SK-N-SH (cell line): Measurements from ENCODE around the gene FLAD1. TPM values are rescaled to one million over a fixed set of nuclear protein-coding genes. Genes with fewer than 3 reads are reported as not detected.

Experiments
- CTCF ChIA-PET: fragments of 300-600, 350-600 bp; formaldehyde crosslinking; extraction: SDS; loops from one replicate; lab custom pipeline; 2021; lab: Yijun Ruan, JAX
- POLR2A ChIA-PET: fragments of 350-600 bp; sonication (Branson Sonifier 250); formaldehyde crosslinking; extraction: SDS; loops from one replicate; lab custom pipeline; 2020; ENCODE audit warnings: antibody characterized with exemption, inconsistent platforms; lab: Yijun Ruan, JAX
- DNase-seq: peaks from one replicate; pipeline ENCODE4 v3.0.0; 2012
- H2AFZ ChIP-seq: fragments of 200-600 bp; sonication (generic); 2 replicates; pipeline ENCODE4 v1.8.1; 2016; ENCODE audit warnings: antibody characterized with exemption, mild to moderate bottlenecking, low read depth
- H3F3A ChIP-seq: fragments of 200-600 bp; sonication (generic); replicated peaks from 2 replicates; pipeline ENCODE3; 2016; ENCODE audit warnings: antibody characterized with exemption, mild to moderate bottlenecking; ENCODE audit not compliant: insufficient read depth
- H3K27ac ChIP-seq, 2 experiments: fragments of 200-500 bp in 1 of 2; fragments of 200-600 bp in 1 of 2; sonication (Bioruptor generic) in 1 of 2; sonication (generic), shearing (Covaris generic) in 1 of 2; 2 replicates each; pipeline versions ENCODE4 v1.5.1 to v1.6.1; 2014 to 2016; ENCODE audit warnings: low read depth in 2 of 2, inconsistent platforms in 1 of 2, low read length in 1 of 2, mild to moderate bottlenecking in 1 of 2, mixed read lengths in 1 of 2
- H3K27me3 ChIP-seq: fragments of 200-600 bp; sonication (generic), shearing (Covaris generic); 2 replicates; pipeline ENCODE4 v1.6.1; 2016; ENCODE audit warnings: mixed run types; ENCODE audit not compliant: insufficient read depth
- H3K36me3 ChIP-seq, 2 experiments: fragments of 200-500 bp in 1 of 2; fragments of 200-600 bp in 1 of 2; sonication (Bioruptor generic) in 1 of 2; sonication (generic) in 1 of 2; replicated peaks in 1 of 2; 2 replicates each; pipeline versions ENCODE3 to v1.5.1; 2014 to 2016; ENCODE audit warnings: low read length in 1 of 2, mild to moderate bottlenecking in 1 of 2; ENCODE audit not compliant: insufficient read depth in 2 of 2, control insufficient read depth in 1 of 2
- H3K4me1 ChIP-seq, 2 experiments: fragments of 200-500 bp in 1 of 2; fragments of 200-600 bp in 1 of 2; sonication (Bioruptor generic) in 1 of 2; sonication (generic), shearing (Covaris generic) in 1 of 2; 2 replicates each; pipeline versions ENCODE4 v1.5.1 to v1.6.1; 2014 to 2016; ENCODE audit warnings: low read depth in 1 of 2, low read length in 1 of 2, mixed run types in 1 of 2; ENCODE audit not compliant: insufficient read depth in 2 of 2, control insufficient read depth in 1 of 2
- H3K4me2 ChIP-seq: fragments of 200-600 bp; sonication (generic), shearing (Covaris generic); 2 replicates; pipeline ENCODE4 v1.6.1; 2017; ENCODE audit warnings: mixed run types
- H3K4me3 ChIP-seq, 2 experiments: fragments of 200-500 bp in 1 of 2; fragments of 200-600 bp in 1 of 2; sonication (Bioruptor generic) in 1 of 2; sonication (generic), shearing (Covaris generic) in 1 of 2; 2 replicates each; pipeline versions ENCODE4 v1.5.1 to v1.8.1; 2014 to 2016; ENCODE audit warnings: low read depth in 2 of 2, inconsistent platforms in 1 of 2, low read length in 1 of 2, mild to moderate bottlenecking in 1 of 2, mixed read lengths in 1 of 2, moderate library complexity in 1 of 2
- H3K79me2 ChIP-seq: fragments of 200-600 bp; sonication (generic); 2 replicates; pipeline ENCODE4 v1.8.1; 2017; ENCODE audit warnings: mild to moderate bottlenecking; ENCODE audit not compliant: insufficient read depth
- H3K9ac ChIP-seq: fragments of 200-600 bp; sonication (generic); 2 replicates; pipeline ENCODE4 v1.6.1; 2017; ENCODE audit warnings: mixed run types
- H3K9me2 ChIP-seq: fragments of 200-600 bp; sonication (generic); 2 replicates; pipeline ENCODE4 v1.6.1; 2017; ENCODE audit warnings: mixed run types
- H3K9me3 ChIP-seq: fragments of 200-600 bp; sonication (generic); 2 replicates; pipeline ENCODE4 v1.6.1; 2017; ENCODE audit warnings: mixed run types, mild to moderate bottlenecking, moderate library complexity
- H4K20me1 ChIP-seq: fragments of 200-600 bp; sonication (generic); 2 replicates; pipeline ENCODE4 v1.6.1; 2017; ENCODE audit warnings: mild to moderate bottlenecking, mixed run types; ENCODE audit not compliant: insufficient read depth
- CHD2 ChIP-seq: fragments of 150-350 bp; IDR thresholded peaks from 2 replicates; pipeline ENCODE4 v1.6.1; 2018; ENCODE audit warnings: low read length; ENCODE audit not compliant: partially characterized antibody
- ELF1 ChIP-seq: IDR thresholded peaks from 2 replicates; pipeline ENCODE4 v1.4.0; 2012
- EP300 ChIP-seq, 2 experiments: IDR thresholded peaks; 2 replicates each; pipeline versions ENCODE4 v1.4.0 to v1.6.1; 2012; ENCODE audit warnings: borderline replicate concordance in 1 of 2, low read depth in 1 of 2, low read length in 1 of 2
- EZH2phosphoT487 ChIP-seq: fragments of 200-600 bp; sonication (generic); IDR thresholded peaks from 2 replicates; pipeline ENCODE4 v1.6.1; 2017; ENCODE audit warnings: low read depth, mixed run types, mild to moderate bottlenecking, antibody characterized with exemption, moderate library complexity, borderline replicate concordance
- FOSL2 ChIP-seq: IDR thresholded peaks from 2 replicates; pipeline ENCODE4 v1.4.0; 2012; ENCODE audit warnings: low read depth, mild to moderate bottlenecking, moderate library complexity, borderline replicate concordance
- FOXJ3 ChIP-seq: sonication (generic); formaldehyde crosslinking; IDR thresholded peaks from 2 replicates; pipeline ENCODE4 v1.5.1; 2020; ENCODE audit warnings: mild to moderate bottlenecking, missing genetic modification reagents
- FOXM1 ChIP-seq: IDR thresholded peaks from 2 replicates; pipeline ENCODE4 v1.4.0; 2012; ENCODE audit warnings: low read depth, mild to moderate bottlenecking
- GABPA ChIP-seq: IDR thresholded peaks from 2 replicates; pipeline ENCODE4 v1.4.0; 2012; ENCODE audit warnings: low read depth, mild to moderate bottlenecking
- GATA2 ChIP-seq: sonication (generic); formaldehyde crosslinking; IDR thresholded peaks from 2 replicates; pipeline ENCODE4 v1.5.0; 2020; ENCODE audit warnings: mild to moderate bottlenecking, missing genetic modification reagents
- JUND ChIP-seq: IDR thresholded peaks from 2 replicates; pipeline ENCODE4 v1.4.0; 2012
- MXI1 ChIP-seq: IDR thresholded peaks from 2 replicates; pipeline ENCODE4 v1.6.1; 2012; ENCODE audit warnings: mild to moderate bottlenecking, low read depth, low read length, improper control_type of control experiment
- NFIC ChIP-seq: IDR thresholded peaks from 2 replicates; pipeline ENCODE4 v1.4.0; 2012; ENCODE audit warnings: borderline replicate concordance
- NRF1 ChIP-seq: IDR thresholded peaks from 2 replicates; pipeline ENCODE4 v1.6.1; 2012; ENCODE audit warnings: low read depth, mild to moderate bottlenecking, low read length
- POLR2AphosphoS5 ChIP-seq: IDR thresholded peaks from 2 replicates; pipeline ENCODE4 v1.6.1; 2012; ENCODE audit warnings: low read depth, low read length
- RCOR1 ChIP-seq: fragments of 150-350 bp; IDR thresholded peaks from 2 replicates; pipeline ENCODE4 v1.6.1; 2017; ENCODE audit warnings: antibody characterized with exemption, low read length
- REST ChIP-seq: IDR thresholded peaks from 2 replicates; pipeline ENCODE4 v1.6.1; 2012; ENCODE audit warnings: mild to moderate bottlenecking, low read depth, low read length, moderate library complexity
- RXRA ChIP-seq: IDR thresholded peaks from 2 replicates; pipeline ENCODE4 v1.4.0; 2012; ENCODE audit warnings: low read depth, mild to moderate bottlenecking, borderline replicate concordance
- SIN3A ChIP-seq: IDR thresholded peaks from 2 replicates; pipeline ENCODE4 v1.6.1; 2012; ENCODE audit warnings: low read depth, mild to moderate bottlenecking, low read length, moderate library complexity, borderline replicate concordance
- SMC3 ChIP-seq: IDR thresholded peaks from 2 replicates; pipeline ENCODE4 v1.6.1; 2012; ENCODE audit warnings: low read depth, low read length, improper control_type of control experiment
- TAF1 ChIP-seq: IDR thresholded peaks from 2 replicates; pipeline ENCODE4 v1.6.1; 2012; ENCODE audit warnings: low read depth, mild to moderate bottlenecking, low read length, moderate library complexity, borderline replicate concordance
- TCF12 ChIP-seq: IDR thresholded peaks from 2 replicates; pipeline ENCODE4 v1.4.0; 2012
- TEAD4 ChIP-seq: IDR thresholded peaks from 2 replicates; pipeline ENCODE4 v1.4.0; 2012; ENCODE audit warnings: mild to moderate bottlenecking, borderline replicate concordance; ENCODE audit not compliant: insufficient read depth
- USF2 ChIP-seq: fragments of 150-350 bp; IDR thresholded peaks from 2 replicates; pipeline ENCODE4 v1.6.1; 2017; ENCODE audit warnings: antibody characterized with exemption, low read length, low read depth, borderline replicate concordance
- YY1 ChIP-seq: IDR thresholded peaks from 2 replicates; pipeline ENCODE4 v1.4.0; 2012; ENCODE audit warnings: low read depth, mild to moderate bottlenecking
- ZBTB33 ChIP-seq: IDR thresholded peaks from 2 replicates; pipeline ENCODE4 v1.4.0; 2012; ENCODE audit warnings: low read depth, borderline replicate concordance
- WGBS: methylation state at CpG from one replicate; pipeline ENCODE4 v1.1.6; 2017; ENCODE audit warnings: low lambda C conversion rate; 5-methylcytosine and 5-hydroxymethylcytosine counted together
- polyA plus RNA-seq, 3 experiments: library from polyadenylated mRNA; depleted of rRNA; stranded (reverse); fragments of >200 nt; gene quantifications; 2 replicates each; pipeline ENCODE4 v1.2.3, GENCODE V29; 2012
- TF ChIP-seq, protein P1 (sequence below): IDR thresholded peaks from 2 replicates; pipeline ENCODE4 v1.4.0; 2012; ENCODE audit warnings: low read depth, borderline replicate concordance

FLAD1 gene
- polyA plus RNA-seq, 1 of the 3 experiments (the other 2 are of a cell fraction) = 50.8 TPM

- Histone ChIP-seq H3K79me2 (peaks cover 32% of the 10 kb centered on the region), H3K9ac (peak overlapping the region; percentile 76)
- TF ChIP-seq, protein P1, sequence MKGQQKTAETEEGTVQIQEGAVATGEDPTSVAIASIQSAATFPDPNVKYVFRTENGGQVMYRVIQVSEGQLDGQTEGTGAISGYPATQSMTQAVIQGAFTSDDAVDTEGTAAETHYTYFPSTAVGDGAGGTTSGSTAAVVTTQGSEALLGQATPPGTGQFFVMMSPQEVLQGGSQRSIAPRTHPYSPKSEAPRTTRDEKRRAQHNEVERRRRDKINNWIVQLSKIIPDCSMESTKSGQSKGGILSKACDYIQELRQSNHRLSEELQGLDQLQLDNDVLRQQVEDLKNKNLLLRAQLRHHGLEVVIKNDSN = no peak
- TF ChIP-seq GABPA = no peak; the same call in 1 of the 2 replicates
- peak; percentile 64 for TF ChIP-seq MXI1
- peak; percentile 24; the same call in 1 of the 2 replicates for TF ChIP-seq RXRA
- TF ChIP-seq TAF1 = peak; percentile 74
- peak; percentile 31; the same call in 1 of the 2 replicates for TF ChIP-seq ZBTB33
- no peak for TF ChIP-seq EZH2phosphoT487
- TF ChIP-seq NFIC = peak; percentile 68; the same call in 1 of the 2 replicates
- 0 out of 2 replicates have a peak, but pooled peaks have one; percentile 31 for TF ChIP-seq NRF1
- peak; percentile 58; the same call in 1 of the 2 replicates for TF ChIP-seq ELF1
- peak in 1 of 2 experiments; percentile 50; a peak in 3 of 4 replicates for TF ChIP-seq EP300 (IDR thresholded peaks at IDR 0.05; ENCODE audit: borderline replicate concordance in 1 of 2, low read depth in 1 of 2, low read length in 1 of 2)
- TF ChIP-seq REST = 0 out of 2 replicates have a peak, but pooled peaks have one; percentile 28
- peak; percentile 68; the same call in 1 of the 2 replicates for TF ChIP-seq SIN3A
- TF ChIP-seq POLR2AphosphoS5 = peak; percentile 74
- no peak for TF ChIP-seq FOXJ3 (CRISPR knock-in tag)
- peak; percentile 81 for TF ChIP-seq FOSL2
- TF ChIP-seq GATA2 (CRISPR knock-in tag) = no peak
- peak; percentile 64 for TF ChIP-seq CHD2
- peak; percentile 55; the same call in 1 of the 2 replicates for TF ChIP-seq TCF12
- peak; percentile 95 for TF ChIP-seq JUND
- TF ChIP-seq FOXM1 = peak; percentile 59; the same call in 1 of the 2 replicates
- TF ChIP-seq RCOR1 = peak; percentile 33; the same call in 1 of the 2 replicates
- no peak for TF ChIP-seq USF2
- TF ChIP-seq SMC3 = 0 out of 2 replicates have a peak, but pooled peaks have one; percentile 2
- peak; percentile 68 for TF ChIP-seq YY1
- no peak; the same call in 1 of the 2 replicates for TF ChIP-seq TEAD4
Measured at GRCh38 chr1:155000726-155001424, 17.7 kb downstream of the FLAD1 start.

More at GRCh38 chr1:155000726-155001424, 17.7 kb downstream of the FLAD1 start:
- Histone ChIP-seq H3K9me2 (no peaks in the 10 kb centered on the region), H3K4me3 (peak overlapping the region; percentile 57 to 71), H3K4me2 (peak overlapping the region; percentile 96), H3K4me1 (peaks cover 19 to 31% of the 10 kb centered on the region in 2 experiments), H3F3A (peaks cover 30% of the 10 kb centered on the region), H3K27me3 (no peaks in the 10 kb centered on the region), H3K27ac (peak overlapping the region; percentile 92 to 94), H4K20me1 (no peaks in the 10 kb centered on the region), H3K36me3 (peaks cover 0 to under 1% of the 10 kb centered on the region in 2 experiments), H3K9me3 (no peaks in the 10 kb centered on the region), H2AFZ (no peak overlapping the region; the same call in 1 of the 2 replicates)
- ChIA-PET CTCF (interaction anchor here (0.8 to 14.0 kb wide), 20 partner anchors 14 to 172 kb away, joined by 3 to 640 read pairs (median 6); partner anchors contain the start of genes ADAM15, CKS1B, DCST1 and DCST2), POLR2A (interaction anchor here (0.9 to 3.0 kb wide), 4 partner anchors 17 to 40 kb away, joined by 3 to 18 read pairs (median 6); partner anchors contain the start of genes PYGO2 and SHC1)
- 2% methylated on average over 20 of the region's 43 CpGs for WGBS
- peak; percentile 94 for DNase-seq
